HG03558 (cell line): Measurements from ENCODE around the gene HIF3A.
"Not testable (repeated sequence)": the region's sequence is repeated elsewhere in the genome, so short reads cannot be mapped to it uniquely, and the experiment has no call there.

ENCODE experiments used
- ATAC-seq: cut with Tn5 transposase; IDR thresholded peaks from one replicate; pipeline ENCODE4 v1.9.1; 2021; ENCODE audit warnings: moderate number of reproducible peaks; ENCODE audit not compliant: unreplicated experiment; ENCODE audit errors: extremely low read depth

Gene HIF3A

GRCh38 chr19:46353730-46354528, 57.1 kb downstream of the HIF3A start:
- no peak for ATAC-seq

DNA sequence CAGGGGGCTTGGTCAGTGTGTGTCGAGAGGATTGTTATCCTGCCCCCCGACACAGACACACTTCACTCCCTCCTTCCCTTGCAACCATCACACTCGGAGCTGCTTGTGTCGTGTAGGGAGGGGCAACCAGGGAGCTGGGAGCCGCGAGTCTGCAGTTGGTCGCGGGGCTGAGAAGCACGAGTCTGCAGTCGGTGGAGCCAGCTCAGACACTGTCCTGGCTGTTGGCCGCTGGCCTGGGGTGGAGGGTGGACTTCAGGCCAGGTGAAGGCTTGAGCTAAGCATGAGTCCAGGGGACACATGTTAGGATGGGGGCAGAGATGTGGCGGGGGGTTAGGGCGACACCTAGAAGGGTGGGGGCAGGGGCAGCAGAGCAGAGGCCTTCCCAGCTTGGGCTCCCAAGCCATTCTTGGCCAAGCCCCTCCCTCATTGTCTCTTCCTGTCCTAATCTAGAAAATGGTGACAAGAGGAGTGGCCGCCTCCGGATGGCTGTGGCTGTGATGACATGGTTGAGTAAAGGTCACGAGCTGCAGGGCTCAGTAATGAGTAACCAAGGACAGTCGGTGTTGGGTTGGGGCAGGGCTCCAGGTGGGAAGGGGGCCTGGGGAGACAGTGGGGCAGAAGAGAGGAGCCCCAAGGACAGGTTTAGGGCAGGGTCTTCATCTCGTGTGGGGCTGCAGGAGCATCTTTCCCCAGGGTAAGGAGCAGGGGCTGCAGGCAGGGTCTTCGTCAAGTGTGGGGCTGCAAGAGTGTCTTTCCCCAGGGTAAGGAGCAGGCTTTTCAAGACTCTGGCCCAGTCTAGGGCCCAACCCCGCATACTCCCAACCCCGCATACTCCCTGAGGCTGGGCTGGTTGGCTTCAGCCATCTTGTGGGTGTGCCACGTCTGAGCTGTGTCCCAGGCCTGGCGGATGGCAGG, 58.6 kb downstream of the HIF3A start:
- no peak for ATAC-seq

GRCh38 chr19:46356149-46357055, 59.6 kb downstream of the HIF3A start:
- no peak for ATAC-seq

DNA sequence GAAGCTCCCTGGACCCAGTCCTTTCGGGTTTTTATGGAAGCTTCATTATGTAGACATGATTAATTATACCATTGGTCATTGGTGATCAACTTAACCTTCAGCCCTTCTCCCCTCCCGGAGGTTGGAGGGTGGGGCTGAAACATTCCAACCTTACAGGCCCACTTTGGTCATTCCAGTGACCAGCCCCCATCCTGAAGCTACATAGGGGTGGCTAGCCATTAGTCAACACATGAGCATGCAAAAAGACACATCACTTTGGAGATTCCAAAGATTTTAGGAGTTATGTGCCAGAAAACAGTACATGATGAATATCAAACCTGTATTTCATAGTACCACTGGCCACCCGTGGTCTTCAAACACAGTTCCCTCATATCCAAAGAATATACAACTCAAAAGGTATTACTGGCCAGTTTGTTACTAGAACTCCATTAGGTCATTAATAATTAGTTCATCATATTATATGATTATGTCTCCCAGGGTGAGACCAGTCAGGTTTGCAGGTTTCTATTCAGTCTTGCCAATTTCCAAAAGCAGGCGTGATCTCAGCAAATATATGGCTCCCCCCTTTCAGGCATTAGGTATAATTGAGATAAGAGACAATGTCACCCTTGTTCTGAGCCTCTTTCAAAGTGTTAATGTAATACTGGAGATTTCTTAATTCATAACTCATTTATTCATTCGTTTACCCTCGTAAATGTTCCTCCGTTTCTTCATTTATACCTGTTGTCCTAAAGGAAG, 61.2 kb downstream of the HIF3A start:
- ATAC-seq = no peak

DNA sequence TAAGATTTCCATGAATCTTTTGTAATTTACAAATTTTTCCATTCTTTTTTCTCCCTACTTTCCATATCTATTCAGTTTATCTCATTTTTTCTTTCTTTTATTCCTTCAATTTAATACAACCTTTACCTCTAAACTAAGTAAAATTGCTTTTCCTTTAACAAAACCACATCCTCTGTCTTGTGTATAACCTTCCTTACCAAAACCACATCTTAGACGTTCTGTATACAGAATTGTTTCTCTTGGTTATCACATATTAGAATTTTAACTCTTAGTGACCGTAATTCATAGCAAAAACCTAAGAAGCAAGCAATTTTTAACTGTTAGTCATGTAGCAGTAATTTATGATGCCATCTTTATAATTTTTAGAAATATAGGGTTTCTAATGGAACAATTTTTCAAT, 65.1 kb downstream of the HIF3A start:
- ATAC-seq = no peak

- ATAC-seq = no peak
Measured at GRCh38 chr19:46364359-46364758, 67.5 kb downstream of the HIF3A start.

GRCh38 chr19:46365561-46365960, 68.7 kb downstream of the HIF3A start:
- no peak for ATAC-seq

DNA sequence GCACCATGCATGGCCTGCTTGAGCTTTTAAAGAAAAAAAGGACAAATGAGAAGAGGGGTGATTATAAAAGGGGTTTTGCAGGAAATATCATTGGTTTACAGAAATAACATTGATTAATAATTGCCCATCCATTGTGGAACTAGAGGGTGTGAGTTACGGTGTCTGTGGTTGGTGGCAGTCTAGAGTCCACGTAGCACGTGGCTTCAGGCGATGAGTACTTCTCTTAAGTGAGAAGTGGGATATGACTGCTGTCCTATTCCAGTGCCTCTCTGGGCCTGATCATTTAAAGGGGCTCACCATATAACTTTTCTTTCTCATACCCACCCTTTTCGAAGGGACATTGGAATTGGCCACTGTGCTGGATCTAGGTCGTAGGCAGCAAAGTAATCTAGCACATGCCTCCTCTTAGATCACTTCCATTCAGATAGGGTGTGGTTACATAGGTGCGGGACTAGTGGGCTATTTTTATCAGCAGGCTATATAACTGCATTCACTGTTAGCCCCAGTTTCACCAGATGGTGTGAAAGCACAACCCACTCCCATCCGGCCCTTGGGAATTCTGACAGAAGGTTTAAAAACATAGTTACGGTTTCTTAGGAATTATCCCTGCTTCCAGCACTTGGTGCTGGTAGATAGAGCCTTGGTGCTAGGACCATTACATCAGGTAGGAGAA, 69.9 kb downstream of the HIF3A start:
- ATAC-seq = no peak

DNA sequence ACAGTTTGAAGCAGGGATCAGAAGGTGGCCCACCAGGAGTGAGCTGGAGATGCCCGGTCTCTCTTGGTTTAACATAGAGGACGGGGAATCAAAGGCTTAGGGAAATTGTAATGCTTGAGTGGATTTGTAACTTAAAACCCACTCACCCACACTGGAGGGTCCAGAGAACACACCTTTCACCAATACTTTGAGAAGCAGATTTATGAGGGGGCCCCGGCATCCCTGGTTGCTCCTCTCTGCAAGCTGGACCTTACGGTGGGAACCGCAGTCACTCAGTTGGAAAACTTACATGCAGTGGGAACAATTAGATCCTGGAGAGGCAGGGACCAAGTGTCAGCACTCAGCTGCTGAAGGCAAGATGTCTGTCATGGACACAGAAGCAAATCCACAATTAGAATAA, 70.6 kb downstream of the HIF3A start:
- no peak for ATAC-seq

DNA sequence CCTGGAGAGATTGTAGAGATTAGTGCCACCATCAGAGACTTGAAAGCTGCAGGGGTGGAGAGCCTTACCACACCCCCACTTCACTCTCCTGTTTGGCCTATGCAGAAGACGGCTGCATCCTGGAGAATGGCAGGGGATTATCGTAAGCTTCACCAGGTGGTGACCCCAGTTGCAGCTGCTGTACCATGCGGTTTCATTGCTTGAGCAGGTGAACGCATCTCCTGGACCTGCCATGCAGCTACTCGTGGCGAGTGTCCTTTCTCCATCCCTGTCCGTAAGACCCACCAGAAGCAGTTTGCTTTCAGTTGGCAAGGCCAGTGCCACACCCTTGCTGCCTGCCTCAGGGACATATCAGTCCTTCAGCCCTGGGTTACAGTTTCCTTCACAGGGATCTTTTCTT, 71.3 kb downstream of the HIF3A start:
- ATAC-seq = no peak

DNA sequence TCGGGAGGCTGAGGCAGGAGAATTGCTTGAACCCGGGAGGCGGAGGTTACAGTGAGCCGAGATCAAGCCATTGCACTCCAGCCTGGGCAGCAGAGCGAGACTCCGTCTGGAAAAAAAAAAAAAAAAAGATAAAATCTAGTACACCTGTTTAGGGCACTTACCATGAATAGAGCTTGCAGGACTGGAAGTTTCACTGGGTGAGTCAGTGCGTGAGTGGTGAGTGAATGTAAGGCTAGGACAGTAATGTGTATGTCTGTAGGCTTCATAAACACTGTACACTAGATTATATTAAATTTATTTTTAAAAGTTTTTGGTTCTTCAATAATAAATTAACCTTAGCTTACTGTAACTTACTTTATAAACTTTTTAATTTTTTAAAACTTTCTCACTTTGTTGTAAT, 73.0 kb downstream of the HIF3A start:
- no peak for ATAC-seq

DNA sequence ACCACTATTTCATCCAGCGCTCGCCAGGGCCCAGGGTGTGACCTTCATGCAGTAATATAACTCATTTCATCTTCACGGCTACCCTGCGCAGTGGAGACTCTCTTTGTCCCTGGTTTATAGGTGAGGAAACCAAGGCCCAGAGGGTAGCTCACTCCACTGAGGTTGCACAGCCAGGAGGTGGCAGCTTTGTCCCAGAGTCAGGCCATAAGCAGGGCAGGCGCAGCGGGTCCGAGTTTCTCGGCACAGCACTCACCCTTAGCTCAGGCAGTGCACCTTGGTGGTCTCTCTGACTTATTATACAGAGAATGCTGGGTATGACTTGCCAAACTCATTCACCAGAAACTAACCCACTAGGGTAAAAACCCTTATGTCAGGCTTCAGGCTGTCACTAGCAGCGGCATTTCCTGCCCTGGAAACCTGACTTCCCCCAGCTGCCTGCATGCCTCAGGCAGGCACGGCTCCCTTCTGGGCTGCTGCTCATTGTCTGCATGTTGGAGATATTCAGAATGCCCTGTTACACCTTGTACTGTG, 74.6 kb downstream of the HIF3A start:
- no peak for ATAC-seq

DNA sequence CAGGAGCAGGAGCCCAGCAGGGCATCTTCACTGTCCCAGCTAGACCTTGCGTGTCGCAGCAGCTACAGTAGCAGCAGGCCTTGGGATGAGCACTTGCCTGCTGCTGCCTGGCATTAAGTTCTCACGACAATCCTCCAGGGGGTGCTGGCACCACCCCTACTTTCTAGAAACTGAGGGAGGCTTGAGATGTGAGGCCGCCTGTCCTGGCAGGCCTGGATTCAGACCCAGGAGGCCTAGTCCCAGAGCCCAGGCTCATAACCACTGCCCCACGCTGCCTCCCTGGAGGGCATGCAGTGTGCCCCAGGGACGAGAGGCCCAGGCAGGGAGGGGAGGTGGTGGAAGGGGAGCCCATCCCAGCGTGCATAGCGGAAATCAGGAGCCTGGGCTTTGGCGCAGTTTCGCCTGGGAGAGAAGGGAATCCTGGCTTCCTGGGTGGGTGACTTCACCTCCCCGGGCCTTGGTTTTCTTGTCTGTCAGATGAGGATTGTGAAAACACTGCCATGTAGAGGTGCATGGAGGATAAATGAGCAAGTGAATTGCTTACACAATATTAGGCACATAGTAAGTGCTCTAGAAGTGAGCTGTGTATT, 76.2 kb downstream of the HIF3A start:
- ATAC-seq = no peak

GRCh38 chr19:46373491-46374359, 76.9 kb downstream of the HIF3A start:
- no peak for ATAC-seq

GRCh38 chr19:46374536-46375475, 78.0 kb downstream of the HIF3A start:
- no peak for ATAC-seq

DNA sequence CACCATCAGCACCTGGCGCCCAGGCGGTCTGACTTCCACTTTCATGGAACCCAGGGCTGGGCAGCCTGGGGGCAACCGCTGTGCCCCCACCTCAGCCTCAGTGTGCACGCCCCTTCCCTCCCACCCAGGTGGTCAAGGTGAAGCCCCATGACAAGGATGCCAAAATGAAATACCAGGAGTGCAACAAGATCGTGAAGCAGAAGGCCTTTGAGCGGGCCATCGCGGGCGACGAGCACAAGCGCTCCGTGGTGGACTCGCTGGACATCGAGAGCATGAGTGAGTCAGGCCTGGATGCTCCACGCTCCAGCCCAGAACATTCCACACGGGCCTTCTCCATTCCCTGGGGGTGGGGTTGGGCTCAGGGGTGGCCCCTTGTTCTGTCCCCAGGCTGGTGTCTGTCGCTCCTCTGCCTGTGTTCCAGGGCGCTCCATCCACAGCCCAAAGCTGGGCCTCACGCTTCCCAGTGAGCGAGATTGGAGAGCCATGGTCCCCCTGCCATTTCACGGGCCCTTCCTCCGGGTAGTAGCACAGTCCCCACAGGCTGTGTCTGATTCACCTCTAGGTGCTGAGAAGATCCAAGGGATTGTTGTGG, 78.7 kb downstream of the HIF3A start:
- not testable (repeated sequence) for ATAC-seq
